ENCODE measurements around the gene SYDE1.

Gene SYDE1

GRCh38 chr19:15138427-15138826, 31.2 kb downstream of the SYDE1 start:
- no peak overlapping the region for H3K4me3 ChIP-seq (ENCODE audit: low read depth, low read length)
- DNase-seq (ENCODE audit: low read depth), result no peak
- no peak for TF ChIP-seq CTCF (IDR thresholded peaks at IDR 0.05; ENCODE audit: low read depth, low read length, missing control alignments)

- H3K4me3 ChIP-seq (ENCODE audit: low read depth, low read length), result no peak overlapping the region
- DNase-seq (ENCODE audit: low read depth), result no peak
- TF ChIP-seq CTCF (IDR thresholded peaks at IDR 0.05; ENCODE audit: low read depth, low read length, missing control alignments), result no peak
Measured at GRCh38 chr19:15141143-15141542, 33.9 kb downstream of the SYDE1 start.

- DNase-seq (ENCODE audit: low read depth), result no peak
- no peak overlapping the region for H3K4me3 ChIP-seq (ENCODE audit: low read depth, low read length)
- no peak for TF ChIP-seq CTCF (IDR thresholded peaks at IDR 0.05; ENCODE audit: low read depth, low read length, missing control alignments)
Measured at GRCh38 chr19:15142313-15142712, 35.1 kb downstream of the SYDE1 start.

- no peak for DNase-seq (ENCODE audit: low read depth)
Measured at GRCh38 chr19:15144046-15144646, 36.9 kb downstream of the SYDE1 start.

GRCh38 chr19:15147090-15147489, 39.9 kb downstream of the SYDE1 start:
- no peak overlapping the region for H3K4me3 ChIP-seq (ENCODE audit: low read depth, low read length)
- no peak for DNase-seq (ENCODE audit: low read depth)
- no peak for TF ChIP-seq CTCF (IDR thresholded peaks at IDR 0.05; ENCODE audit: low read depth, low read length, missing control alignments)

More at GRCh38 chr19:15144046-15144646, 36.9 kb downstream of the SYDE1 start:
- no peak for TF ChIP-seq CTCF (IDR thresholded peaks at IDR 0.05; ENCODE audit: low read depth, low read length, missing control alignments)
- H3K4me3 ChIP-seq (ENCODE audit: low read depth, low read length), result no peak overlapping the region

GRCh38 chr19:15149737-15150136, 42.5 kb downstream of the SYDE1 start:
- no peak for DNase-seq (ENCODE audit: low read depth)
- no peak for TF ChIP-seq CTCF (IDR thresholded peaks at IDR 0.05; ENCODE audit: low read depth, low read length, missing control alignments)
- no peak overlapping the region for H3K4me3 ChIP-seq (ENCODE audit: low read depth, low read length)

GRCh38 chr19:15154002-15154612, 46.9 kb downstream of the SYDE1 start:
- no peak overlapping the region for H3K4me3 ChIP-seq (ENCODE audit: low read depth, low read length)
- DNase-seq (ENCODE audit: low read depth), result no peak
- peak; percentile 64 for TF ChIP-seq CTCF (IDR thresholded peaks at IDR 0.05; ENCODE audit: low read depth, low read length, missing control alignments)

Data from GM12864 (cell line).